ENCODE measurements around the gene LINGO3.

LINGO3 gene

DNA sequence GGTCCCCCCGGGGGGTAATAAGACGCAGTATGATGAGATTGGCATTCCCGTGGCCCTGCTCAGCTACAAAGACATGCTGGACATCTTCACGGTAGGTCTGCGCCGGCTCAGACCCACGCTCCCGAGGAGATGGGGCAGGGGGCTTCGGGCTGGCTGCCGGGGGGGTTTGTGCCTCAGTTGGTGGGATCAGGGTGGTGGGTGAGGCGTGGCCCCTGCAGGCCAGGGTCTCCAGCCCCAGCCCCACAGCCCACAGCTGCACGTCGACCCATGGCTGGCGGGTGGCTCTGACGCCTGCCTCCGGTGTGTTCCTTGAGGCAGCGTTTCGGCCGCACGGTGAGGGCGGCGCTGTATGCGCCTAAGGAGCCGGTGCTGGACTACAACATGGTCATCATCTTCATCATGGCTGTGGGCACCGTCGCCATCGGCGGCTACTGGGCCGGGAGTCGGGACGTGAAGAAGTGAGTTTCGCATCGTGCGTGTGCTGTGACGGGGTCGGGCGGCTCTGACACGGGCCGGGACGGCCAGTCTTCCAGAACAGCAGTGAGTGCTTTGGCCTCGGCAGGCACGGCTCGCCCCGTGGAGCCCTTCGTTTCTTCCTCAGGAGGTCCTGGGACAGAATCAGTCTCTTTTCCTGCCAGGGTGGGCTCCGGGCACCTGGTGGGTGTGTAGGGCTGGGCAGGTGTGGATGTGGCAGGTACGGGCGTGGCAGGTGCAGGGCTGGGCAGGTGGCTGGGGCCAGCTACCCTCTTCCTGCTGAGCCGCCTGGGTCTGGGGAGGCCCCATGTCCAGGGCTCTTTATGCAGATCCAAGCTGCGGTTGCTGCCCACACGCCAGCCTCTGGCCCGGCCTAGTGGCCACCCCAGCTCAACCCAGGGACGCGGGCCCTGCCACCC is 31.0 kb upstream of the LINGO3 start:
- TF ChIP-seq, protein P1, sequence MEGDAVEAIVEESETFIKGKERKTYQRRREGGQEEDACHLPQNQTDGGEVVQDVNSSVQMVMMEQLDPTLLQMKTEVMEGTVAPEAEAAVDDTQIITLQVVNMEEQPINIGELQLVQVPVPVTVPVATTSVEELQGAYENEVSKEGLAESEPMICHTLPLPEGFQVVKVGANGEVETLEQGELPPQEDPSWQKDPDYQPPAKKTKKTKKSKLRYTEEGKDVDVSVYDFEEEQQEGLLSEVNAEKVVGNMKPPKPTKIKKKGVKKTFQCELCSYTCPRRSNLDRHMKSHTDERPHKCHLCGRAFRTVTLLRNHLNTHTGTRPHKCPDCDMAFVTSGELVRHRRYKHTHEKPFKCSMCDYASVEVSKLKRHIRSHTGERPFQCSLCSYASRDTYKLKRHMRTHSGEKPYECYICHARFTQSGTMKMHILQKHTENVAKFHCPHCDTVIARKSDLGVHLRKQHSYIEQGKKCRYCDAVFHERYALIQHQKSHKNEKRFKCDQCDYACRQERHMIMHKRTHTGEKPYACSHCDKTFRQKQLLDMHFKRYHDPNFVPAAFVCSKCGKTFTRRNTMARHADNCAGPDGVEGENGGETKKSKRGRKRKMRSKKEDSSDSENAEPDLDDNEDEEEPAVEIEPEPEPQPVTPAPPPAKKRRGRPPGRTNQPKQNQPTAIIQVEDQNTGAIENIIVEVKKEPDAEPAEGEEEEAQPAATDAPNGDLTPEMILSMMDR (IDR thresholded peaks at IDR 0.05; ENCODE audit: low read depth, low read length, missing control alignments), result no peak
- no peak overlapping the region for H3K4me3 ChIP-seq (ENCODE audit: low read depth, low read length)
- DNase-seq (ENCODE audit: low read depth), result no peak

DNA sequence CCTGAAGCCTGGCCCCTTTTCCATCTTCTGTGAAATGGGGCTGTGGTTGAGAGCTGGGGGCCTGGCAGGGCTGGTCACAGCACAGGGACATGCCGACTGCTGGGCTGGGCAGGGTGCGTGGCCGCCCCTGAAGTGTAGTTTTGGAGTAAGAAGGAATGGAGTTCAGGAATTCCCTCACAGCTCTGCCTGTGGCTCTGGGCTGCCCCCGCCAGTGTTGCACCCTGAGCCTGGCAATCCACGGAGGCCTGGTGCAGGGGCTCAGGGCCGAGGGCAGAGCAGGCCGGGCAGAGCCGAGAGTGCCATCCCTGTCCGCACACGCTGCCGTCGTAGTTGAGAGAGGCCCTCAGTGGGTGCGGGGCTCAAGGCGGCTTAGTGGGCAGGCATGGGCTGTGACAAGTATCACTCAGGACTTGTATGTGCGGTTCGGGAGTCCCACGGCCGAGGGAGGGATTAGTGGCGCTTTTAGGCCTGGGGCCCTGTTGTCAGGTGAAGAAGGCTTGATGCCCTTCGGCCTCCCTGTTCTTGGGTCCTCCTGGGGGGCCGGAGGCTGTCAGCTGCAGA is 30.2 kb upstream of the LINGO3 start:
- TF ChIP-seq, protein P1 (IDR thresholded peaks at IDR 0.05; ENCODE audit: low read depth, low read length, missing control alignments), result no peak
- no peak for DNase-seq (ENCODE audit: low read depth)

DNA sequence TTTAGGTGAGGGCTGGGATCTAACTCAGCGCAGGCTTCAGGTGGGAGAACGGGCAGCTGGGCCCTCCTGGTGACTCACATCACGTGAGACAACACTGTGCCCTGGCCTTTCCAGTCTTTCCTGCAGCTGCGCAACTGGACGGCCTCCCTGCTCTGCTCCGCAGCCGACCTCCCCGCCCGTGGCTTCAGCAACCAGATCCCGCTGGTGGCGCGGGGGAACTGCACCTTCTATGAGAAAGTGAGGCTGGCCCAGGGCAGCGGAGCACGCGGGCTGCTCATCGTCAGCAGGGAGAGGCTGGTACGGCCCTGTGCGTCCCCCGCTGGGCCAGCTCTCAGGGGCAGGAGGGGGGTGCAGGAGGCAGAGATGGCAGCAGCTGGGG is 29.4 kb upstream of the LINGO3 start:
- no peak for DNase-seq (ENCODE audit: low read depth)
- H3K4me3 ChIP-seq (ENCODE audit: low read depth, low read length), result no peak overlapping the region
- TF ChIP-seq, protein P1 (IDR thresholded peaks at IDR 0.05; ENCODE audit: low read depth, low read length, missing control alignments), result no peak

More for the DNA sequence above, 30.2 kb upstream of the LINGO3 start:
- H3K4me3 ChIP-seq (ENCODE audit: low read depth, low read length), result no peak overlapping the region

DNA sequence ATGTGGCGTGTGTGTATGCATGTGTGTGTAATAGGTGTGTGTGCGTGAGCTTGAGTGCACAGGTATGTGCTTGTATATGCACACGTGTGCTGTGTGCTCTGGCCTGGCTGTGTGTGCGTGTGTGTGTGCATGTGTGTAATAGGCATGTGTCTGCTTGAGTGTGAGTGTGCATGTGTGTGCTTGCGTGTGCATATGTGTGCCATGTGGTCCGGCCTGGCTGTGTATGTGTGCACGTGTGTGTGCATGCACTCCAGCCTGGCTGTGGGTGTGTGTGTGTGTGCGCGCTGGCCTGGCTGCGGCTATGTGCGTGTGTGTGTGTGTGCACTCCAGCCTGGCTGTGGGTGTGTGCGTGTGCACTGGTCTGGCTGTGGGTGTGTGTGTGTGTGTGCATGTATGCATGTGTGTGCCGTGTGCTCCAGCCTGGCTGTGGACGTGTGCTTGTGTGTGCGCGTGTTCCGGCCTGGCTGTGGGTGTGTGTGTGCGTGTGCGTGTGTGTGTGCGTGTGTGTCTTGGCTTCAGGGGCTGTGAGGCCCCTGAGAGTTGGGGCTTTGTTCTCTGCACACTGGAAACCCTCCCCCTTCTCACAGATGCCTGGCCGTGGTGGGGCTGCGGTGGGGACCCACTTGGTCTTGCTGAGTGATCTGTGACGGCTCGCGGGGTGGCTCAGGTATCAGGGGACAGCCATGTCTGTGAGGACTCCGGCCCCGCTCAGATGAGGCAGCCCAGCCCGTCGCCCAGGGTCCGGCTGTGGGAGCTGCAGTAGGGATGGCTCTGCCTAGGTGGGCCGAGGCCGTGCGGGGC is 28.8 kb upstream of the LINGO3 start:
- TF ChIP-seq, protein P1 (IDR thresholded peaks at IDR 0.05; ENCODE audit: low read depth, low read length, missing control alignments), result no peak
- no peak overlapping the region for H3K4me3 ChIP-seq (ENCODE audit: low read depth, low read length)
- DNase-seq (ENCODE audit: low read depth), result no peak

DNA sequence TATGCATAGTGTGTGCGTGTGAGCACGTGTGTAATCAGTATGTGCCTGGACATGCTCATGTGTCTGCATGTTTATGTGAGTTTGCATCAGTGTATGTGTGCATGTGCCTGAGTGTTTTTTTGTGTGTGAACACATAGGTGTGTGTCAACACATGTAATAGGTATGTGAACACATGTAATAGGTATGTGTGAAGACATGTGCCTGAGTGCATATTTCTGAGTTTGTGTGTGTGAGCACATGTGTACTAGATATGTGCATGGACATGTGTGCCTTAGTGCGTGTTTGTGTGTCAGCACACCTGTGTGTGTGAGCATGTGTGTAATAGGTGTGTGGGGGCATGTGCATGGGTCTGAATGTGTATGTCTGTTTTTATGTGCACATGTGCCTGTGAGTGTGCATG is 27.9 kb upstream of the LINGO3 start:
- TF ChIP-seq, protein P1 (IDR thresholded peaks at IDR 0.05; ENCODE audit: low read depth, low read length, missing control alignments), result no peak
- DNase-seq (ENCODE audit: low read depth), result no peak
- no peak overlapping the region for H3K4me3 ChIP-seq (ENCODE audit: low read depth, low read length)

DNA sequence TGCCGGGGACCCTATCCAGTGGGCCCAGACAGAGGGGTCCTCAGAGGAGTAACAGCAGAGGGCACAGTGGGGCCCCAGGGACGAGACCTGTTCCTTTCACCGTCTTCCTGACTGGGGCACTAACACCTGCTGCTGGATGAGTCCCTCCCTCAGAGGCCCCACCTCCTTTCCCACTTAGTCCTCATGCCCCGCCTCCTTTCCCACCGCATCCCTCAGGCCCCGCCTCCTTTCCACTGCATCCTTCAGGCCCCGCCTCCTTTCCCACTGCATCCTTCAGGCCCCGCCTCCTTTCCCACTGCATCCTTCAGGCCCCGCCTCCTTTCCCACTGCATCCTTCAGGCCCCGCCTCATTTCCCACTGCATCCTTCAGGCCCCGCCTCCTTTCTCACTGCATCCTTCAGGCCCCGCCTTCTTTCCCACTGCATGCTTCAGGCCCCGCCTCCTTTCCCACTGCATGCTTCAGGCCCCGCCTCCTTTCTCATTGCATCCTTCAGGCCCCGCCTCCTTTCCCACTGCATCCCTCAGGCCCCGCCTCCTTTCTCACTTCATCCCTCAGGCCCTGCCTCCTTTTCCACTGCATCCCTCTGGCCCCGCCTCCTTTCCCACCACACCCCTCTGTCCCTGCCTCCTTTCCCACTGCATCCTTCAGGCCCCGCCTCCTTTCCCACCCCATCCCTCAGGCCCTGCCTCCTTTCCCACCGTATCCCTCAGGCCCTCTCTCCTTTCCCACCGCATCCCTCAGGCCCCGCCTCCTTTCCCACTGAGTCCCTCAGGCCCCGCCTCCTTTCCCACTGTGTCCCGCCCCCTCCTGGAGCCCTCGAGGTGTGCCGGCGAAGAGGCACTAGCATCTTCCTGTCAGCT is 27.3 kb upstream of the LINGO3 start:
- no peak overlapping the region for H3K4me3 ChIP-seq (ENCODE audit: low read depth, low read length)
- TF ChIP-seq, protein P1 (IDR thresholded peaks at IDR 0.05; ENCODE audit: low read depth, low read length, missing control alignments), result no peak
- DNase-seq (ENCODE audit: low read depth), result no peak

Measured in GM12864 (cell line).